Prostate gland (tissue), 2 donors: ENCODE results near the gene SYTL2. TPM values are rescaled to one million over a fixed set of nuclear protein-coding genes. Genes with fewer than 3 reads are reported as not detected.
A peak's percentile ranks its signal among the peaks of the same experiment; 100 is the strongest.

ENCODE experiments used
- DNase-seq: peaks from one replicate; pipeline ENCODE4 v3.0.0-alpha.2; 2019; ENCODE audit warnings: low spot score
- H3K27ac ChIP-seq, 2 donors: fragments of 200-600 bp; sonication (generic); 2 replicates each; pipeline ENCODE4 v1.5.1; 2017 to 2019
- H3K27me3 ChIP-seq: fragments of 200-600 bp; sonication (generic); replicated peaks from 2 replicates; pipeline ENCODE4 v1.5.1; 2019; ENCODE audit not compliant: insufficient read depth
- H3K36me3 ChIP-seq, 2 donors: fragments of 200-600 bp; sonication (generic); 1 replicate in 1 of 2; 2 replicates in 1 of 2; pipeline versions ENCODE4 v1.5.1 to v1.8.1; 2017 to 2019
- H3K4me1 ChIP-seq: fragments of 200-600 bp; sonication (generic); replicated peaks from 2 replicates; pipeline ENCODE4 v1.5.1; 2019
- H3K4me3 ChIP-seq, 2 donors: fragments of 200-600 bp; sonication (generic); 2 replicates each; pipeline ENCODE4 v1.5.1; 2017 to 2019
- H3K9me3 ChIP-seq: fragments of 200-600 bp; sonication (generic); 2 replicates; pipeline ENCODE4 v1.5.1; 2017
- POLR2A ChIP-seq: fragments of 450-650 bp; IDR thresholded peaks from one replicate; pipeline ENCODE4 v1.6.1; 2016; ENCODE audit warnings: antibody characterized with exemption, mild to moderate bottlenecking
- POLR2AphosphoS5 ChIP-seq: sonication (generic); formaldehyde crosslinking; IDR thresholded peaks from one replicate; pipeline ENCODE4 v1.6.1; 2017; ENCODE audit warnings: antibody characterized with exemption
- WGBS: methylation state at CpG from one replicate; pipeline ENCODE4 v1.1.5; 2018; 5-methylcytosine and 5-hydroxymethylcytosine counted together
- intact Hi-C: fragments of 100-400 bp; cut with DNase I; formaldehyde crosslinking; loops from one replicate; pipeline ENCODE4 v1.14.2; 2022
- total RNA-seq, 2 donors: library from RNA; depleted of rRNA; stranded (reverse); fragments of >200 nt; gene quantifications; one replicate each; pipeline ENCODE4 v1.1.0, GENCODE V29; 2016
- TF ChIP-seq, protein P1 (sequence below), 4 experiments: fragments of 200-600 bp in 2 of 4; fragments of 450-650 bp in 2 of 4; sonication (generic) in 2 of 4; IDR thresholded peaks; 1 replicate in 3 of 4; 2 replicates in 1 of 4; pipeline ENCODE4 v1.5.1; 2016 to 2019; ENCODE audit warnings: antibody characterized with exemption in 4 of 4, mild to moderate bottlenecking in 2 of 4, moderate library complexity in 2 of 4

SYTL2 gene
- total RNA-seq, 2 donors from 2014 or later, result 52.2 to 105 TPM

DNA sequence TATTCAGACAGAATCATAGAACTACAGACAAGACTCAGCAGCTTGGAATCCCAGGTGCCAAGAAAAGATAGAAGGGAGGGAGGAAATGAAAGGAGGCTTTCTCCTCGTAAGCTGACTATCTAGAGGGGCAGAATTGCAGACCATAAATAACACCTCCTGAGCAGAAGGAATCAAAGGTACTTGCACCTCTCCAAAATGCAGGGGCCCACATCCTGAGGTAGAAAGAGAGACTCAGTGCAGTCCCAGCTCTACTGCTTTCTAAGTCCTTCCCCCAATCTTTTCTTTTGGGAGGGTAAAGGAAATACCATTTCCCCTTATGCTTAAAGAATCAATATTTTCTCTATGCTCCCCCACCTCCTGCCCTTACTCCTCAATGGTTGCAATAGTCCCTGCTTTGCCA lies 55.2 kb downstream of the SYTL2 start:
- TF ChIP-seq POLR2AphosphoS5, result no peak
- no peak for TF ChIP-seq POLR2A
- TF ChIP-seq, protein P1, sequence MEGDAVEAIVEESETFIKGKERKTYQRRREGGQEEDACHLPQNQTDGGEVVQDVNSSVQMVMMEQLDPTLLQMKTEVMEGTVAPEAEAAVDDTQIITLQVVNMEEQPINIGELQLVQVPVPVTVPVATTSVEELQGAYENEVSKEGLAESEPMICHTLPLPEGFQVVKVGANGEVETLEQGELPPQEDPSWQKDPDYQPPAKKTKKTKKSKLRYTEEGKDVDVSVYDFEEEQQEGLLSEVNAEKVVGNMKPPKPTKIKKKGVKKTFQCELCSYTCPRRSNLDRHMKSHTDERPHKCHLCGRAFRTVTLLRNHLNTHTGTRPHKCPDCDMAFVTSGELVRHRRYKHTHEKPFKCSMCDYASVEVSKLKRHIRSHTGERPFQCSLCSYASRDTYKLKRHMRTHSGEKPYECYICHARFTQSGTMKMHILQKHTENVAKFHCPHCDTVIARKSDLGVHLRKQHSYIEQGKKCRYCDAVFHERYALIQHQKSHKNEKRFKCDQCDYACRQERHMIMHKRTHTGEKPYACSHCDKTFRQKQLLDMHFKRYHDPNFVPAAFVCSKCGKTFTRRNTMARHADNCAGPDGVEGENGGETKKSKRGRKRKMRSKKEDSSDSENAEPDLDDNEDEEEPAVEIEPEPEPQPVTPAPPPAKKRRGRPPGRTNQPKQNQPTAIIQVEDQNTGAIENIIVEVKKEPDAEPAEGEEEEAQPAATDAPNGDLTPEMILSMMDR (IDR thresholded peaks at IDR 0.05), result no peak
- 60% methylated on average over 1 of the region's 1 CpG for WGBS
- intact Hi-C loops, result no loop called here
- Histone ChIP-seq H3K36me3 (no peaks in the 10 kb centered on the region), H3K4me1 (no peaks in the 10 kb centered on the region), H3K4me3 (no peak overlapping the region), H3K27me3 (no peaks in the 10 kb centered on the region), H3K27ac (peak overlapping the region in 1 of 2 donors; percentile 20), H3K9me3 (no peaks in the 10 kb centered on the region)
- DNase-seq, result no peak

DNA sequence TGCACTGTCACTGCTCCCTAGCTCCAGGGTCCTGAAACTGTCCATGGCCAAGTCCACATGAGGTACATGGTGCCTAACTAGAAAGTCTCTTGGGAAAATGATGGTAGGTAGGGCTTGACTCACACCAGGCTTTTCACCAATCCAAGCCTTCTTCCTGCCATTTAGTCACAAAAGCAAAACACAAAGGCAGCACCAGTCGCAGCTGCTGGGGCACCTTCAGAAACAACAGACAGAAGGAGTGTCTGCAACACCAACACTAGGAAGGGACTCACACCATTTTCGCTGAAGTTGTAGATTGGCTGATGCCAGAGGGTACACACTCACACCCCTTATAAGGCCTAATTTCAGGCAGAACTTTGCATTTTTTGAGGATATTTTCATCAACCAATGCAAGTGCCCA lies 55.7 kb downstream of the SYTL2 start:
- no peak overlapping the region for H3K4me3 ChIP-seq
- no peak for TF ChIP-seq POLR2AphosphoS5
- TF ChIP-seq POLR2A, result no peak
- TF ChIP-seq, protein P1 (IDR thresholded peaks at IDR 0.05), result no peak
- H3K4me1 ChIP-seq, result no peaks in the 10 kb centered on the region
- 97% methylated on average over 2 of the region's 2 CpGs for WGBS
- DNase-seq, result no peak
- intact Hi-C loops, result no loop called here
- H3K27ac ChIP-seq, result no peak overlapping the region
- no peaks in the 10 kb centered on the region for H3K9me3 ChIP-seq
- no peaks in the 10 kb centered on the region for H3K27me3 ChIP-seq
- no peaks in the 10 kb centered on the region for H3K36me3 ChIP-seq

DNA sequence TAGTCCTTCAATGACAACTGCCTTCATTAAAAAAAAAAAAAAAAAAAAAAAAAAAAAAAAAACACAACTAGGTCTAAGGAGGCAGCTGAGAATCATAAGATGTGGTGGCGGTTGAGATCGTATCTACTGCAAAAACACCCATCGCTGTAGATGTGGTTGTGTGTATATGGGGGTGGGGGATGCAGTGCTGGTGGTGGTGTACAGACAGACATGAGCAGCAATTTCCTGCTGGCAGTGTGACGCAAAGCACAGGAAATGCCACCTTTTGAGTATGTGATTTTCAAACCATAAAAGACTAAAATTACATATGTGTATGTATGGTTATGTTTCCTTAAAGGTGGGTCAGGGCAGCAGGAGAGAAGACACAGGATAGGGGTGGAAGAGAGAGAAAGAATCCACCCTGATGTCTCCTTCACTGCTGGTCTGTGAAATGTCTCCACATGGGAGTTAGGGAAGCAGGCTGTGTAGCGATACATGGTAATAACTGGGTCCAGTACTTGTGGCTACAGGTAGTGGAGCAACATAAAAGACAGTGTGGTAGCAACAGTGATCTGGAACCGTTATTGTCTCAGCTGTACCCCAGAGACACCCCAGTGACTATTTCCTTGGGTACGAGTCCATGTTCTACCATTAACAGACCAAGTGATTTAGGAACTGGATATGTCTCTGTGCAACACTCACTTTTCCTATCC lies 57.9 kb downstream of the SYTL2 start:
- no peak for DNase-seq
- H3K4me1 ChIP-seq, result no peaks in the 10 kb centered on the region
- TF ChIP-seq POLR2AphosphoS5 (no peak), POLR2A (no peak)
- no peaks in the 10 kb centered on the region for H3K27me3 ChIP-seq
- no peak overlapping the region for H3K27ac ChIP-seq
- intact Hi-C loops, result no loop called here
- H3K9me3 ChIP-seq, result no peaks in the 10 kb centered on the region
- 77% methylated on average over 7 of the region's 7 CpGs for WGBS
- no peaks in the 10 kb centered on the region for H3K36me3 ChIP-seq
- H3K4me3 ChIP-seq, result no peak overlapping the region

DNA sequence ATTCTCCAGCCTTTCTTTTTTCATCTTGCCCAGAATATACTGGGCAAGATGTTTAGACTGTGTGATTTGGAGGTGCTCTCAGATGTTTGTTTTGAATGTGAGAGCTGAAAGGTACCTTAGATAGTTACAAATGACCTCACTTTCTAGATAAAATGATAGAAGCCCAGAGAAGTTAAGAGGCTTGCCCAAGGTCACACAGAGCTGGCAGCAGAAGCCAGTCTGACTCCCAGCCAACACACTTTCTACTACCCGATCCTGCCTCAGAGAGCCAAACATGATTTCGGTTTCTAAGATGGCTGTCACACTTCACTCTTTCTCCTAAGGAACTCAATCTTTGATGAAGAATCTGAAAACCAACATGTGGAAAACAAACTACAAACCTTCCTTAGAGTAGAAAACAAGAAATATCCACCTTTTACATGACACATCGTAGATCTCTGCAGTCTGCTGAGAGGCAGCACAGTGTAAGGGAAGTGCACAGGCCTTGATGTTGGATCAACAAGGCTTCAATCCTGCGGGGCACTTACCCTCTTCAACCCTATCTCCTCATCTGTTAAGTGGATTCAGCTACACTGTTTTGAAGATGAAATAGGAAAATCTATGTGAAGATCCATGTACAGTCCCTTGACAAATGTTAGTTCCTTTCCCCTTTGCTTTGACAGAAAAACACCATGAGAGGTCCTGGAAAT lies 58.6 kb downstream of the SYTL2 start:
- H3K36me3 ChIP-seq, result no peaks in the 10 kb centered on the region
- no peaks in the 10 kb centered on the region for H3K4me1 ChIP-seq
- no peaks in the 10 kb centered on the region for H3K9me3 ChIP-seq
- H3K27ac ChIP-seq, result no peak overlapping the region
- DNase-seq, result no peak
- 88% methylated on average over 4 of the region's 4 CpGs for WGBS
- H3K27me3 ChIP-seq, result no peaks in the 10 kb centered on the region
- TF ChIP-seq POLR2A, result no peak
- TF ChIP-seq POLR2AphosphoS5, result no peak
- TF ChIP-seq, protein P1 (IDR thresholded peaks at IDR 0.05), result no peak
- no peak overlapping the region for H3K4me3 ChIP-seq
- intact Hi-C loops, result no loop called here

DNA sequence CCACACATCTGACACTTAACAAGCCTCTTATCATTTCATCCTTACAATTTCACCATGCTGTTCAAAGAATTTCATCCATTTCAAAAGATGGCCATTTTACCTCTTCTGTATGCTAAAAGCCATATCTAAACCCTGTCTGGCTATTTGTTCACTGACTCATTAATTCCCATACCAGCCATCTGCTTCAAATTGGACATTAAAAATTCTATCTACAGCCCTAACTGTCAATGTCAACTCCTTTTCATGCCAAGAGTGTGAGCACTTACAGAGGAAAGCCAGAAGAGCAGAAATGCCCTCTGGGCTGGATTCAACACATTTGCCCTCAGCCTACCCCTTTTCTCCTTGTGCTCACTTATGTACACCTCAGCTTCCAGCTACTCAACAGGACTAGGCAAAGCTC lies 59.2 kb downstream of the SYTL2 start:
- Histone ChIP-seq H3K36me3 (no peaks in the 10 kb centered on the region), H3K4me3 (no peak overlapping the region), H3K9me3 (no peaks in the 10 kb centered on the region), H3K27me3 (no peaks in the 10 kb centered on the region), H3K4me1 (no peaks in the 10 kb centered on the region), H3K27ac (no peak overlapping the region)
- DNase-seq, result no peak
- no peak for TF ChIP-seq POLR2A
- TF ChIP-seq, protein P1 (IDR thresholded peaks at IDR 0.05), result no peak
- TF ChIP-seq POLR2AphosphoS5, result no peak
- intact Hi-C loops, result no loop called here
